SK-MEL-5 (cell line): ENCODE data around the gene STAT5B. TPM values are rescaled to one million over a fixed set of nuclear protein-coding genes. Genes with fewer than 3 reads are reported as not detected.
"Not testable (repeated sequence)": the region's sequence is repeated elsewhere in the genome, so short reads cannot be mapped to it uniquely, and the experiment has no call there.

Experiments used
- DNase-seq: peaks from one replicate; pipeline ENCODE4 v3.0.0-alpha.2; 2016; ENCODE audit warnings: low read depth, low spot score
- in situ Hi-C: cut with HindIII; loops from 2 replicates; pipeline ENCODE4 v1.10.0; 2016; ENCODE audit warnings: low sequenced_read_pairs, high pct_unique_total_duplicates, low pct_unique_long_range_greater_than_20kb
- total RNA-seq: library from RNA; depleted of rRNA; stranded (reverse); fragments of >200 nt; shearing (Covaris generic); gene quantifications from 2 replicates; pipeline ENCODE4 v1.2.3, GENCODE V29; 2014

STAT5B gene
- total RNA-seq, 1 experiment from 2014 or later: 33.4 TPM

DNA sequence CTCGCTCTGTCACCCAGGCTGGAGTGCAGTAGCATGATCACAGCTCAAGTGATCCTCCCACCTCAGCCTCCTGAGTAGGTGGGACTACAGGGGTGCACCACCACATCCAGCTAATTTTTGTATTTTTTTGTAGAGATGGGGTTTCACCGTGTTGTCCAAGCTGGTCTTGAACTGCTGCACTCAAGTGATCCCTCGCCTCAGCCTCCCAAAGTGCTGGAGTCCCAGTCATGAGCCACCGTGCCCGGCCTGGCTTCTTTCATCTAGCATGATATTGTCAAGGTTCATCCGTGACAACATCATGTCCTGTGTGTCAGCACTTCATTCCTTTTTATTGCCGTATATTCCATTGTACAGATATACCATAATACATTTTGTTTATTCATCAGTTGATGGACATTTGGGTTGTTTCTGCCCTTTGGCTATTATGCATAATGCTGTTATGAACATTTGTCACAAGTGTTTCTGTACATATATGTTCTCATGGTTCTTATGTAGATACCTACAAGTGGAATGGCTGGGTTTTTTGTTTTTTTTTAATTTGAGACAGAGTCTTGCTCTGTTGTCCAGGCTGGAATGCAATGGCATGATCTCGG is 78.5 kb downstream of the STAT5B start:
- in situ Hi-C loops: no loop called here
- DNase-seq: no peak

GRCh38 chr17:42193969-42194899 is 82.0 kb downstream of the STAT5B start, which contains the start of gene GHDC:
TSS of gene GHDC (minus strand) at chr17:42194494. CDS start at chr17:42193581, 913 bp downstream.
- in situ Hi-C loops: no loop called here
- DNase-seq: peak; percentile 88

GRCh38 chr17:42193216-42193968 is 82.8 kb downstream of the STAT5B start:
- DNase-seq: no peak
- in situ Hi-C loops: no loop called here

DNA sequence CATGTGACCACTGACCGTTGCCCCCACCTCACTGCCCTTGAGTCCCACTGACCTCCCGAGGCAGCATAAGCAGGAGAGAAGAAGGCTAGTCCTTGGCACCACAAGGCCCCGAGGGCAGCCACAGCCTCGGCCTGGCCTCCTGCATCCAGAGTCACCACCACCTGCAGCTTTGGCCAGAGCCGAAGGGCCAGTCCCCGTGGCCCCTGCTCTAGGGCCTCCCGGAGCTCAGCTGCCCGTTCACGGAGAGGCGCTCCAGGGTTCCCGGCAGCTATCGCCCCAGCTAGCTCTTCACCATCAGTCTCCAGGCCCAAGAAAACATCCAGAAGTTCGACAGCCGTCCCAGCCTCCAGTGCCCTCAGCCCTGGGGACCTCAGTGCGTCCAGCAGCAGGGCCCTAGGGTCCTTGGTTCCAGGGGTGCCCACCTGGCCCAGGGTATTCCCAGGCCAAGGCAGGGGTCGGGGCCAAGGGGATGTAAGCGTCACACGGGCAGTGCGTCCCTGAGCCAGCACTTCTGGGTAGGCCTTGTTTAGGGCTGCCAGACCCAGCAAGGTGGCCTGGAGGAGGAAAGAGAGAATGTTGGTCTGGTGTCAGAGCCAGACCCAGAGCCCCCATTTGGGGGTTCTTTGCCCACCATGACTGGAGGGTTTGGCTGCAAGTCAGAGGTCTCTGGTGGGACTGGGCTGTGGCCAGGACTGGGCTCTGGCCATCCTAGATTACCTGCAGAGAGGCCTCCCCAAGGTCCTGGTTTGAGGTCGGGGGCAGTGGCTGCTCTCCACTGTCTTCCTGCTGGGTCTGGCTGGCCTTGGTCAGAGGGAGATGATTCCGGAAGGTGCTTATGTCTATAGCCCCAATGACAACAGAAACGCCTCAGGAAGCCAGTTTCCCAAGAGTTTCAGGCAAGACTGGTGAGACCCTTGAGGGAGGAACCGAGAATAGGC is 83.7 kb downstream of the STAT5B start:
- in situ Hi-C loops: no loop called here

GRCh38 chr17:42191275-42191608 is 84.9 kb downstream of the STAT5B start:
- no peak for DNase-seq
- in situ Hi-C loops: no loop called here

More for the DNA sequence above, 83.7 kb downstream of the STAT5B start:
- DNase-seq: no peak

- no peak for DNase-seq
- in situ Hi-C loops: no loop called here
These were observed 85.5 kb downstream of the STAT5B start for GRCh38 chr17:42190491-42191274.

DNA sequence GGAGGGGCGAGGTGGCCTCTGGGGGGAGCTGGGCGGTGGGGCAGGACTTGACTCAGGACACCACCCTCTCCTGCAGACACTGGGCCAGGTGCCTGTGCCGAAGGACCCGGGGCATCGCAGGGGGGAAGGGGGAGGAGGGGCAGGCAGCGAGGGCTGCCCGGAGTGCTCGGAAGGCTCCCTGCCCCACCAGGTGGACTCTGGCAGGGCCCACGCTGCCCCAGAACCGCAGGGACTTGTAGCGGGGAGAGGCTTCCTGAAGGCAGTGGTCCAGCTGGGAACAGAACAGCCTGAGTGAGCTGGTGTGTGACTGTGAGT is 86.6 kb downstream of the STAT5B start:
- in situ Hi-C loops: no loop called here
- DNase-seq: no peak

- in situ Hi-C loops: no loop called here
- DNase-seq: no peak
These were observed 87.2 kb downstream of the STAT5B start for GRCh38 chr17:42188749-42189650.

DNA sequence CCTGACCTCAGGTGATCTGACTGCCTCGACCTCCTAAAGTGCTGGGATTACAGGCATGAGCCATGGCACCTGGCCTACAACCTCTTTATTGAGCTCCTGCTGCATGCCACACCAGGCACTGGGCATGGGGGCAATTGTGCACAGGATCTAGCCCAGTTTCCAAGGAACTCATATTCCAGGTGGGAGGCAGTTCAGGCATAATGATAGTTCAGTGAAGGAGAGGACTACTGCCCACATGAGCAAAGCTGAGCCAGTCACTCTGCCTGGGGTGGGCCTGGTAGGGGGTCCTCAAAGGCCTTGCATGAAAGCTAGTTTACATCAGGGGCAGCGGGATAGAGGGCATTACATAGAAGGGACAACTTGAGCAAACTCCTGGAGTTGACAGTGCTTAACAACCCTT is 88.4 kb downstream of the STAT5B start:
- no peak for DNase-seq
- in situ Hi-C loops: no loop called here

DNA sequence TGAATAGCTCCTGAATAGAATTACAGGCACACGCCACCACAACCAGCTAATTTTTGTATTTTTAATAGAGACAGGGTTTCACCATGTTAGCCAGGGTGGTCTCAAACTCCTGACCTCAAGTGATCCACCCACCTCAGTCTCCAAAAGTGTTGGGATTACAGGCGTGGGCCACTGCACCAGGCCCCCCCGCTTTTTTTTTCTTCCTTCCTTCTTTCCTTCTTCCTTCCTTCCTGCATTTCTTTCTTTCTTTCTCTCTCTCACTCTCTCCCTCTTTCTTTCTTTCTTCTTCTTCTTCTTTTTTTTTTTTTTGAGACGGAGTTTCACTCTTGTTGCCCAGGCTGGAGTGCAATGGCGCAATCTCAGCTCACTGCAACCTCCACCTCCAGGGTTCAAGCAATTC is 90.0 kb downstream of the STAT5B start:
- DNase-seq, in situ Hi-C loops: not testable (repeated sequence)

DNA sequence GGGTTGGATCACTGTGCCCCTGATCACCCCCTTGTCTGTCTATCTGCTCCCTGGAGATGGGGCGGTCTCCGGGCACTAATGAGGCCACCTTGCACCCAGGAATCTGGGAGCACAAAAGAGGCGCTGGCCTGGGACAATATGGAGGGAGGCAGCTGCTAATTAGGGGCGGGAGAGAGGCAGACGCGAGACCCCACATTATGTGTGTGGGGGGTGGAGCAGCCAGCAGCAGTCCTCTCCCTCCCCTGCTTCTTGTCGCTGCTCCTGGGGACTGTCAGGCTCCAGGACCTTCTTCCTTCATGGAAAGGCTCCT is 90.6 kb downstream of the STAT5B start:
- in situ Hi-C loops: no loop called here
- DNase-seq: no peak

DNA sequence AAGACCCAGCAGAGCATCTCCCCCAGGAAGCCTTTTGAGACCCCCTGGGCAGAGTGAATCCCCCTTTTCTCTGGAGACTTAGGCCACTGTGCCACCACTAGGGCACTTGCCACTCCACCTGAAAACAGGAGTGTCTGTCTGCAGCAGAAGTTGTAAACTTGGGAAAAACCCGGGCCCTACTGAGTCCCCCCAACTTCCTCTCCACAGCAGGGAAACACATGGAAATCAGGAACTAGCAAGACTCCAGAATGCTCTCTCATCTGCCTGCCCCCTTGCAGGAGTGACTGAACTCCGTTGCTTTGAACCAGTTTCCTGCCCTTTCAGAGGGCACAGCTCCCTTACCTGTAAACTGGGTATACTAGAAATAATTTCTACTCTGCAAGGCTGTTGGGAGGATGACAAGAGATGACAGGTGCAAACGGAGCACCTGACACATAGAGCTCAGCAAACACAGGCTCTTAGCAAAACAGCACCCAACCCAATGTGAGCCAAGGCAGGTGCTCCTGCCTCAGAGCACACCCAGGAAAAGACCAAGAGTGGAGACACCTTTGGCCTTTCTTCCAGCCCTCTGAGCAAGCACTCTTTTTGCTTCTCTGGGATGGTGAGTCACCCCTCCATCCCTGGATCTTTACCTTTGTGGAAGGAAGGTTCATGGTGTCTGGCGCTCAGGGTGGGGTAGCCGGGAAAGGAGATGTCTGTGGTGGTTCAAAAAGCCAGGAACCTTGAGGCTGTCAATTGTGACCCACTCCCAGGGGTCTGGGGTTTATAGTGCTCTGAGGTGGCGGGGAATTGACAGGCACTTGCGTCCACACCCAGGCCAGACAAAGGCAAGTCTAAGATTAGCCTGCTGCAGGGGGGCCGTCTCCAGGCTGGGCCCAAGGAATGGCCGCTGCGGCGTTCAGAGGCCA is 91.2 kb downstream of the STAT5B start, which contains the start of gene HCRT:
TSS of gene HCRT (minus strand) at position 740 of the 908 bp plus-strand sequence. CDS start at position 653, 87 bp downstream.
- in situ Hi-C loops: no loop called here
- DNase-seq: no peak

DNA sequence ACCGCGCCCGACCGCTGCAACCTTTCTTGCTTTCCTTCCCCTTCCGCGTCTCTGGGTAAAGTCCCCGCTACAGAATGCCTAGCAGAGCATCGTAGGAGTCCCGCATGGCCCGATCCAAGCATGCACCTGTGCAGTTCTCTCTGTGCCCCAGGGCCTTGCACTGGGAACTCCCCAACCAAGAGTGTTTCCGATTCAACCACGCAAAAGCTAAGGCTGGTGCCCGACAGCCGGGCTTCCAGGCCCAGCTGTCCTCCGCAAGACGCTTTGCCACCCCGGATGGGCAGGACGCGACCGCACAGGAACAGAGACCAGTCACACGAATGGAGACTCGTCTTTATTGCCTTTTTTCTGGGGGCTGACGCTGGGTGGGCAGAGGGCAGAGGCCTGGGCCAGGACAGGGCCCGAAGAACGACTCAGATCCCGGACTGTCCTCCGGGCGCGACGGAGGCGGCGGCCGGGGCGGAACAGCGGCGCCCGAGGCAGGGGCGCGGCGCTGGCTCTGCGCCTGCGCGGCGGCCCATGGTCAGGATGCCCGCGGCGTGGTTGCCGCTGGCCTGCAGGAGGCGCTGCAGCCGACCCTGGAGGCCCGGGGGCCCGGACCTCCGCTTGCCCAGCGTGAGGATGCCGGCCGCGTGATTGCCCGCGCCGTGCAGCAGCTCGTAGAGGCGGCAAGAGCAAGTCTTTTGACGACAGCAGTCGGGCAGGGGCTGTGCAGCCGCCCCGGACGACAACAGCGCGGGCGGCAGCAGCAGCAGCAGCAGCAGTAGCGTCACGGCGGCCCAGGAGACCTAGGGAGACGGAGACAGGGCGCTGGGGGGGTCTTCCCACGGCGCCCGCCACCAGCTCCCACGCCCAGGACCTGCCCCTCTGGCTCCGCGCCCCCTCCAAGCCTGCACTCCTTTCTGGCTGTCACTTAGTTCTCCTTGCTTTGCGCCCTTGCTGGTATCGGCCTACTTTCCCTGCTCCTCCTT is 92.2 kb downstream of the STAT5B start:
- DNase-seq: peak; percentile 58
- in situ Hi-C loops: no loop called here
